CD4-positive, alpha-beta T cell treated with Interleukin-15 for 4 hours (primary cell): ENCODE results near the gene POLE.
"Not testable (repeated sequence)": the region's sequence is repeated elsewhere in the genome, so short reads cannot be mapped to it uniquely, and the experiment has no call there.

Source experiments
- DNase-seq: peaks from one replicate; pipeline ENCODE4 v3.0.0-alpha.2; 2020; ENCODE audit warnings: low spot score

POLE gene

DNA sequence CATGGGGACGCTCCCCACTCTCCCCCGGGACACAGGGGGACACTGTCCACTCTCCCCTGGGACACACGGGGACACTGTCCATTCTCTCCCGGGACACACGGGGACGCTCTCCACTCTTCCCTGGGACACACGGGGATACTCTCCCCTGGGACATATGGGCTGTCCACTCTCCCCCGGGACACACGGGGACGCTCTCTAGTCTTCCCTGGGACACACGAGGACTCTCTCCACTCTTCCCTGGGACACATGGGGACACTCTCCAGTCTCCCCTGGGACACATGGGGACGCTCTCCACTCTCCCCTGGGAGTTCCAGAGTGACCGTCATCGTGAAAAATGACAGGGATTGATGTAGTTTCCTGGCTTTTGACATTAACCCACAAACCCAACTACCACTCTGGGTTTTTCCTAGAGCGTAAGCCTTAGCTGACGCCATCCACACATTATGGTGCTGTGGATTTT is 71.5 kb downstream of the POLE start:
- no peak for DNase-seq

DNA sequence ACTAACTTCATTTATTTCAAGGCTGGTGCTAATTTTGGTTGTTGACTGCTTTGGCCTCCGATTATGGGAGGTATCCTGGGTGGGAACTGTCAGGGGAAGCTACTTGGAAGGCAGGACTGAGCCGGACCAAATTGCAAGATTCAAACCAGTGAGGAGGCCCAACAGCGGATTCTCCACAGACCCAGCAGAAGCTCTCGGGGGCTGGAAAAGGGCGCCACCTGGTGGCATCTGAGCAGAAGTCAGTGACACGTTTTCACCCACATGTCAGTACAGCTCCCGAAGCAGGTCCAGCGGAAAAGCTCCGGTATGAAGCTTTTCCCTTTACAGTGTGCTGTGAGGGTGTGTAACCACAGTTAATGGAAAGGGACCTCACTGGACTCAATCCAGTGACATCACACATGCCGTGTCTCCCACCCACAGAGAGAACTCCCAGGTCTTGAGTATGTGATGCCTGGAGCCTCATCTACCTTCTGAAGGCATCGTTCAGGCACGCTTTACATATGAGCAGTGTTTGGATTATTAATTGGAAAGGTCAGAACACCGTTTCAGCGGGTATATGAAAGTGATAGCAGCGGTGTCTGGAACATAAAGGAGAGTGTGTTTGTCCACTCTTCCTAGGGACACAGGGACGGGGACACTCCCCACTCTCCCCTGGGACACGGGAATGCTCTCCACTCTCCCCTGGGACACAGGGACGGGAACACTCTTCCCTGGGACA is 72.1 kb downstream of the POLE start:
- DNase-seq: peak; percentile 80

DNA sequence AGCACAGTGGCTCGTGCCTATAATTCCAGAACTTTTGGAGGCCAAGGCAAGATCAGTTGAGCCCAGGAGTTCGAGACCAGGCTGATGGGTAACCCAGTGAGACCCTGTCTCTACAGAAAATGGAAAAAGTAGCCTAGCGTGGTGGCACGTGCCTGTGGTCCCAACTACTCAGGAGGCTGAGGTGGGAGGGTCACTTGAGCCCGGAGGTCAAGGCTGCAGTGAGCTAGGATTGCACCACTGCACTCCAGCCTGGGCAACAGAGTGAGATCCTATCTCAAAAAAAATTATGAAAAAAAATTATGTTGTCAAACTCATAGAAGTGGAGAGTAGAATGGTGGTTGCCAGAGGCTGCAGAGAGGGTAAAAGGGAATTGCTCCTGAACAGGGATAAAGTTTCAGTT is 73.1 kb downstream of the POLE start:
- no peak for DNase-seq

DNA sequence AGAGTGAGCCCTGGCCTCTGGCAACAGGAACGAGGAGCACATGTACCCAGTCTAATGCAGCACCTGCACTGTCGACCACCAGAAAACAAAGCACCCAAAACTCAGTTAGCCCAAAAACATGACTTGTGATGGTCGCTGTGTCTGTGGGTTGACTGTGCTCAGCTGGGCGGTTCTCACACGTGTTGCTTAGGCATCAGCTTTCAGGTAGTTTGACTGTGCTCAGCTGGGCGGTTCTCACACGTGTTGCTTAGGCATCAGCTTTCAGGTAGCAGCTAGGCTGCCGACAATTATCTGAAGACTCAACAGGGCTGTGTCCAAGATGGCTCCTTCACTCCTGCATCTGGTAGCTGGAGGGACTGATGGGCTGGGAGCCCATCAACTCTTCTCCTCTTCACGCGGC is 75.5 kb downstream of the POLE start:
- no peak for DNase-seq

DNA sequence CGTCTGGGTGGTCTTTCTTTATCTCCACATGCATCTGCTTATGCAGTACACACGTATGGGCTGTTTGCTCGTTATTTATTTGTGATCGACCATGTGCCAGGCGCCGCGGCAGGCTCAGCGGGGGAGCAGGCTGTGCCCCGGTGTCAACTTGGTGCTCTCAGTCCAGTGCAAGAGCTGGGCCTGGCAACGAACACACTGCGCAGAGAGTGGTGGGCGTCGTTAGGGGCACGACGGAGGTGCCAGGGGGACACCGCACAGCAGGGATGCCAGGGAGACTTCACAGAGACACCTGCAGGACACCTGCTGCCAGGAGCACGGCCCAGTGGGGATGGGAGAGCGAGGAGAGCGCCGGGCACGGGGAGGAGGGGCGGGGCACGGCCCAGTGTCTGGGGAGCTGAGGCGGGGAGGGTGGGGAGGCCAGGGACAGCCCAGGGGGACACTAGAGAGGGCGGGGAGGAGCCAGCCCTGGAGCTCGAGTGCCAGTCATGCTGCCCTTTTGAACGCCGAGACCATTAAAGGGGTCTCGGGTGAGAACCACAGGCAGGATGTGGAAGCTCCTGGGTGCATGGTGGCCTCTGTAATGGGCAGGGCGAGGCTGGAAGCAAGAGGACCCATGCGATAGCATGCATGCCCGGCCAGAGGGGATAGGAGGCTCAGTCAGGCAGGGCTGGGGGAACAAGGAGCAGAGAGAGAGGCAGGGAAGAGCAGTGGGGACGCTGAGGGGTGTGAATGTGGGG is 76.1 kb downstream of the POLE start:
- no peak for DNase-seq

DNA sequence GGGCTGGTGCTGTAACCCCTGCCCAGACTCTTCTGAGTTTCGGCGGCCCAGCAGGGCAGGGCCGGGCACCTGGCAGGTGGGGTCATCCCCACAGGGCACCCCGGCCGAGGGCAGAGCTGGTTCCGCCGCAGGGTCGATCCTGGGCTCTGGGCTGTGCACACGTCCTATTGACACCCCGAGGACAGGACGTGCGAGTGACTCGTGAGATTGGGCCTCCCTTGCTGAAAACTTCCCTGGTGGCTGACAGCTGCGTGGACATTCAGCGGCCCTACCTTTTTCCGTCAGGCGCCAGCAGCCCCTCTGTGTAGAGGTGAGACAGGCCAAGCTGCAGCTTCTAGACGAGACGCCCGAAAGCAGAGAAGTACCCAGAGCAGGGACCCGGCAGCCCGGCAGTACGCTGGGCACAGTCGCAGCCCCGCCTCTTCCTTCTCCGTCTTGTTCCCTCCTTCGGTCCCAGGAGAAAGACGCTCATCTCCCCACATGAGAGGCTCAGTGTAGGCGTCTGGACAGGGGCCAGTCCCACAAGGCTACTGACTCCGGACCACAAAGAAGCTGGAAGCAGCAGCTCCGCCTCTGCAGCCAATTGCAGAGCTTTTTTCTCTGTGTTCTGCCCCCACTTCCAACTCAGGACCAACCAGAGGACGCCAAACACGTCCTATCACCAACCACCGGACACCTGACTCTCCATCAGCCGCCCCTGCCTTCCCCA is 76.9 kb downstream of the POLE start, which contains the start of gene LRCOL1:
Gene LRCOL1 (minus strand): TSS at position 532 of the 709 bp plus-strand sequence. CDS start 4,331 bp downstream, outside the sequence.
- no peak for DNase-seq

DNA sequence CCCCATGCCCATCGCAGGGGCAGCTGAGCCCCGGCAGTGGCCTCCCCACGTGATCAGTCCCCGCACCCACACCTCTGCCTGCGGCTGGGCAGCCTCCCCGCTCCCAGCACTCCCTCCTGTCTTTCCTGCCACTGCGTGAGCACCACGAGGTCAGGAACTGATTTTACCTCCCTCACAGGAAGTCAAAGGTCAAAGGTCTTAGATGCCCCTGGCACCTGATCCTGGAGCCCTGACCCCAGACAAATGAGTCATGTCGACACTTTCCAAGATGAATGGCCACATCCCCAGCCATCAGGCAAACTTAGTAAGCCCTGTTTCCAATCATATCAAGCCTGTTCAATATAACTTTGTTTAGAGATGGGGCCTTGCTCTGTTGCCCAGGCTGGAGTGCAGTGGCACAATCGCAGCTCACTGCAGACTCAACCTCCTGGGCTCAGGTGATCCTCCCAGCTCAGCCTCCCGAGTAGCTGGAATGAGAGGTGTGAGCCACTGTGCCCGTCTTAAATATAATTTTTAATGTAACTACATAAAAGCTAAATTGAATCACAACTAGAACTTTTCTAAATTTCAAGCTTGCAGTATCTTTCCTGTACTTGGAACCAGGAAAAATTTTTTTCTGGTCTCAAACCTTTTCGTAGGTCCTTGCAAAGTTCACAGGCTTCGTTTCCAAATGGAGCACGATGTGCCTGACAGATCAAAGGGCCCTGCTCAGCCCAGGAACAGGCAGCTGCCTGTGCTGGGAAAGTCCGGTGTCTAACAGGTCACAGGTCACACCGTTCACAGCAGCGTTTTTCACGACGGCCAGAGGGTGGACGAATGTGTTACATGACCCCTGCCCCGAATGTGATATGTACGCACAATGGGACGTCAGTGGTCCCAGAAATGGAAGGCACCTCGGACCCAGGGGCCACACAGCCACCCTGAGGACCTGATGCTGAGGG is 78.6 kb downstream of the POLE start:
- DNase-seq: no peak

DNA sequence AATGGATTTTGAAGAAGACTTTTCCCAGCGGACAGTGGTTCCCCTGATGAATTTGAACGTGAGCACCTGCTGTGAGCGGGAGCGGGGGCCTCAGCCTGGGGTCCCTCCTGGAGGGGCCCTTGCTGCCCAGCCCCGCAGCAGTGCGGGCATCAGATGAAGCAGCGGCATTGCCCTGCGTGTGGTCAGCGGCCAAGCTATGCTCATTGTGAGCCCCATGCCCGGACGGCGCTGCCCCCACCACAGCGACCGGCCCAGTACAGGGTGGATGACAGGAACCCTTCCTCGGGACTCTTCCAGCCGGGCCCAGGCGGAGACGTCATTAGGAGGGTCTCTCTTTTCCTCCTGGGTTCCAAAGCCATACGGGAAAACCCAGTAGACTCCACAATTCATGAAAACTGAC is 80.2 kb downstream of the POLE start:
- no peak for DNase-seq

DNA sequence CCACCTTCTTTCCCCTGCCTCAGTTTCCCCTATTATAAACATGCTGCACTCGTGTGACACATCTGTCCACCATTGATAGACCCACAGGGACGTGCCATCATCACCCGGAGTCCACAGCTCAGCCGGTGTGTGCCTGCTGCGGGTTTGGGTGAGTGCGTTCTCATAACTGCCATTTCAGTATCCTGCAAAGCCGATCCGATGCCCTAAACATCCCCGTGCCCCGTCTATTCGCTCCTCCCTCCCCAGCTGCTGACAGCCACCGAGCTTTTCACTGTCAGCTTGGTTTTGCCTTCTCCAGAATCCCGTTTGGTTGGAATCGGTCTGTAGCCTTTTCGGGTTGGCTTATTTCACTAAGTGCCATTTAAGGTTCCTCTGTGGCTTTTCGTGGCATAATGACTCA is 80.7 kb downstream of the POLE start:
- DNase-seq: no peak

DNA sequence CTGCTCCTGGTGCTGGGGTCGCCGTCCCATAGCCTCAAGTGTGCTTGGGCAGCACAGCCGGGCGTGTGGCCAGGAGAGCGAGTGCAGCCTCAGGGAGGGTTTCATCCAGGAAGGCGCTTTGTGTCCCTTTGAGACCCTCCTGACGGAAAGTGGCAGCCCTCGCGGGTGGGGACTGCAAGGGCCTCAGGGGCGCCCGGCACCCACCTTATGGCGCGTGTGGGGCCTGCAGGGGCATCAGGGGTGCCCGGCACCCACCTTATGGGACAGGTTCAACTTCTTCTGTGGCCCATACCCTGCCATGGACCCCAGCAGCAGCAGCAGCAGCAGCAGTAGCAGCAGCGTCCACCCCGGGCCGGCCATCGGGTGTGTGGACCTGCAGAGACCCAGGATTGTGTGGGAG is 81.2 kb downstream of the POLE start:
- no peak for DNase-seq

DNA sequence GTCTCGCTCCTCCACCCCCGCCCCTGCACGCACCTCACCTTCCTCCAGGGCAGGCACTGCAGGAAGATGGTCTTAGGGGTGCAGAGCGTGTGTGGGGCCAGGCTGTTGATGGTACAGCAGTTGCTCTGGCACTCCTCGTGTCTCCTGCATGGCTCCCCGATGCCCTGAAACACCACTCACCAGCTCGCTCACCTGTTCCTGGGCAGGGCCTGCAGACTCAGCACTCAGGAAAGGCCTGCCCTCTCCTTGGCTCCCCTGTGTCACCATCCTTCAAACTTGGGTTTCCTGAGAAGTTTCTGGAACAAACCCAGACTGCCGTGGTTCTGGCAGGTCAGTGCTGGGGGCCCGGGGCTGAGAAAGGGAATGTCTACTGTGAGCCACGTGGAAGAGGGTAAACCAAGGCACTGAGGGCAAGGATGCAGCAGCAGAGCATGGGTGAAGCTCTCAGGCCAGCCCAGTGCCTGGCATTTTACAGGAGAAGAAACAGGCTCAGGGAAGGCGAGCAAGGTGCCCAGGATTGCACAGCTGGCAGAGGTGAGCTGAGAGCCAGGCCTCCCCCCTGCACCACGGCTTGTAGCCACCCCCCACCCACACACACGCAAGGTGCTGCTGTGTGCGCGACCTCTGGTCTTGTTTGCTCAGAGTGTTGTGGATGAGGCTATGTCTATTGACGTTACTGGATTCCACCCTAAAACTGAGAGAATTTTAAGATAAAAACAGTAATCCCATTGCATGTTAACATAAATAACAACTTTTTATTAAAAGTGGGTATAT is 82.3 kb downstream of the POLE start:
- no peak for DNase-seq

DNA sequence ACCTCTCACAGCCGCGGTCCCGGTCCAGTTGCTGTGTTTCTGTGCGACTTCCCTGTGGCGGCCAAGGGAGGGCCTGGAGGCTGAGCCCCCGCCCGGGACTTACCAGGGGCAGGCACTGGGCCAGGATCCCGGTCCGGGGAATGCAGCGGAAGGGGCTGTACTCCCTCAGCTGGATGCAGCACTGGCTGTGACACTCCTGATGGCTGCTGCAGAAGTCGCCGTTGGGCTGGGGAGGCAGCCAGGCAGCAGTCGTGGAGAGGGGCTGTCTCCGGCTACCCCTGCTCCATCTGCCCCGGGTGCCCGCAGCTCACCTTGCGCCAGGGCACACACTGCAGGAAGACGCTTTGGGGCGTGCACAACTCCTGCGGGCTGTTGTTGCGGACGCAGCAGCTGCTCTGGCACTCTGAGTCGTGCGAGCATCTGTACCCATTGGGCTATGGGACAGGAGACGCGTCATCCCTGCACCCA is 83.0 kb downstream of the POLE start:
- DNase-seq: no peak

DNA sequence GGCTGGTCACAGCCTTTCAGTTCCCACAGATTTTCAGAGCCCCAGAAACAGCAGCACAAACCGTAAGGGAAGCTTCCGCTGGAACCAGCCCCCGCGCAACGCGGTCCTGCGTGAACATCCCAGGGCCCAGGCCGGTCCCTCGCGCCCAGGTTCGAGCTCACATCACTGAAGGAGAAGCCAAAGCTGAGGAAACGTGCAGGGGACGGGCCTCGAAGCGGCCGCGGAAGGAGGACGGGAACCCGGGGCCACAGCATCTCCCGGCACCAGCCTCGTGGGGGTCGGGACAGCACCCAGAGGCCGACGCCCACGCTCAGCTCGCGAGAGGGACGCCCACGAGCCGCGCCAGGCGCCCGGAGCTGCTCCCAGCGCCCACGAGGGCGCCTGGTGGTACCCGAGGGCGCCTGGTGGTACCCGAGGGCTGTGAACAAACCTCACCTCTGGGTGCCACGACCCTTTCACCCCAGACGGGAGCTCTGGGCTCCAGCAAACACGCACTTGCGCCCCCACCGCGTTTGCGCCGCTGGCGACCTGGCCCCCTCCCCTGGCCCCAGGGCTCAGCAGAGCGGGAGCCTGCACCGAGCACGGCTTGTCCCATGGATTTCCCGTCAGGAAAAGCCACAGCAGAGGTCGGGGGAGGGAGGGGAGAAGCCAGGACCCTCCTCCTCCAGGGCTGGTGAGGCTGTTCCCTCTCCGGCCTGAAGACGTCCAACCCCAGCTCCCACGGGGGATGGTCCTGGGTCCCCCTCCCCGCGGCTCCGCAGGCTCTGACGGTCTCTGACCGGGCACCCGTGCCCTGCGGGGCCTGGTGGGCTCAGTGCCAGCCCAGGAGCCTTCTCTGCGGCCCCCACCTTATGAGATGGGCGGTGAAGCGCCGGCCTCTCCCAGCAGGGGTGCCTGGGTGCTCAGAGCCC is 83.6 kb downstream of the POLE start:
- DNase-seq: no peak

DNA sequence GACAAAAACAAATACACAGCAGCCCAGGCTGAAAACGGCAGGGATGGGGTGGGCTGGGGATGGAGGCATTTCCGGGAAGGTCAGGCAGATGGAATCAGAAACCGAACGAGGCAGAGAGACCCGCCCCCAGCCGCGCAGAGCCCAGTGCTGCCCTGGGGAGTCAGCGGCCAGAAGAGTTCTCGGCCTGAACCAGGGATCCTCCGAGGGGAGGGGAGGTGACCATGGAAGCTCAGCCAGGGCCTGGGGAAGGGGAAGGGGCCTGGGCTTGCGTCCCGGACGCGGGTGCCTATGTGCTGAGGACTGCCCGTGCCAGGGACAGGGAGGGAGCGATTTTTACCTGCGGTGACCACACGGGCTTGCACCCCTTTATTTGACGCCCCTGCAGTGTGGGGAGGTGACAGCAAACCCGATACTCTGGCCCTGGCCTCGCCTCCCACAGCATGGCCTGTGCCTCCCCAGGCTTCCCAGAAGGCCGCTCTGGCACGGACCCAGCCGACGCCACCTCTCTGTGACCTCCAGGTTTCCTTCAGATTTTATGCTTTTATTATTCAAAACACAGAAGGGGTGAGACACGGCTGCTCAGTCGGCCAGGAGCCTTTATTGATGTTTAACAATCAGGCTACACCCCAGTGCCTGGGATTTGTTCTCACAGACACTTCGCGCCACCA is 84.4 kb downstream of the POLE start:
- DNase-seq: no peak

DNA sequence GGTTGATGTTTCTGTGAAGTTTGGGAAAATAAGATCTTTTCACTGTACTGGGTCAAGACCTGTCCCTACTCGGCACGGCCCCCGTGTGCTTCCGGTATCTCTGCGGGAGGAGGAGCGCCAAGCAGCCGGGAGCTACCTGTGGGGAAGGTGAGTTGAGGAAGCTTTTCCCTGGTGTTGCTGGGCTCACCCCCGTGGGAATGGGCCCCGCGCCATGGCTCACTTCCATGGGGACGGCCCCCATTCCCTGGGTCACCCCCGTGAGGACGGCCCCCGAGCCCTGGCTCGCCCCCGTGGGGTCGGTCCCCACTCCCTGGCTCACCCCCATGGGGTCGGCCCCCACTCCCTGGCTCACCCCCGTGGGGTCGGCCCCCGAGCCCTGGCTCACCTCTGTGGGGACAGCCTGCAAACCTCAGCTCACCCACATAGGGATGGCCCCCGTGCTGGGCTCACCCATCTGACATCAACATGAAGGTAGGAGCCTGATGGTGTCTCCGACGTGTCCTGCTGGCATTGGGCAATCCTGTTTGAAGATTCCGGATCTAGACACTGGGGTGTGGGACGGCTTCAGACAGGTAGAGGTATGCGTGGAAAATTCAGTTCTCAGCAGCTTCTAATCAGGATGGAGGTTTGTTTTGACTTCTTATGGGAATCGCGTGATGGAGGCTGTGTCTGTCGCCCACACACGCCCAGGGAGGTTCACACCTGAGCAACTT is 85.8 kb downstream of the POLE start:
- no peak for DNase-seq

DNA sequence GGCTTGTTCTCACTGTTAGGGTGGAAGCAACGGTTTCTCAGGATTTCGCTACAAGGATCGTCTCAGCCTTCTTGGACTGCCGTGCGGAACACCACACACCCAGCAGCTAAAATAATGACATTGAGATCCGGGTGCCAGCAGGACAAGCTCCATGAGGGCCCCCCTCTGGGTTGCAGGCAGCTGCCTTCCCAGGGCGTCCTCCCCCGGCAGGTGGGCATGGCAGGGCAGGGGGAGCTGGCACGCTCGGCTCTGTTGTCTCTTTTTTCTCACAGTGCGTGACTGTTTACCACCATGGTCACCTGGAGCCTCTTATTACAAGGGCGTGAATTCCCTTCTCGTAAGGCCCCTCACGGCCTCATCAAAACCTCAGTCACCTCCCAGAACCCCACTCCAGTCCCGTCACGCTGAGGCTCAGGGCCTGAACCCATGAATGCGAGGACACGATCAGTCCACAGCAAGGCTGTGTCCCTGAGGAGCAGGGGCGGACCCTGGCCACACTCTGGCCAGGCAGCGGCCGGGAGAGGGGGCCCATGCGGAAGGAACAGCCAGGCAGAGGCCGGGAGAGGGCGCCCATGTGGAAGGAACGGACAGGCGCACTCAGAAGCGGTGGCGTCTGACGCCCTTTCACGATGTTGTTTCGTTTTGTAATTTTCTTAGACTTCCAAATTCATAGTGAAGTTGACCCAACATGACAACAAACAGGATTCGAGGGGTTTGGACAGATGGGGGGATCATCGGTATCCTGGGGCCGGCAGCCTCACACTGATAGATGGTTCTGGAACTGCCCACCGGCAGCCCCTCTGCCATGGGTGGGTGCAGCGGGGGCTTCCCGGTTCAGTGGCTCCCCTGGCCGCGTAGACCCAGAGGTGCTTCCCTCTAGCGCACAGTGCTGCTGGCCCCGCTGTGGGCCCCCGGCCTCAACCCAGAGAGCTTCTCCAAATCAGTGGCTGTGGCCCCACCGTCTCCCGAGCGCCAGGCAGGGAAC is 86.8 kb downstream of the POLE start:
- DNase-seq: peak; percentile 22

DNA sequence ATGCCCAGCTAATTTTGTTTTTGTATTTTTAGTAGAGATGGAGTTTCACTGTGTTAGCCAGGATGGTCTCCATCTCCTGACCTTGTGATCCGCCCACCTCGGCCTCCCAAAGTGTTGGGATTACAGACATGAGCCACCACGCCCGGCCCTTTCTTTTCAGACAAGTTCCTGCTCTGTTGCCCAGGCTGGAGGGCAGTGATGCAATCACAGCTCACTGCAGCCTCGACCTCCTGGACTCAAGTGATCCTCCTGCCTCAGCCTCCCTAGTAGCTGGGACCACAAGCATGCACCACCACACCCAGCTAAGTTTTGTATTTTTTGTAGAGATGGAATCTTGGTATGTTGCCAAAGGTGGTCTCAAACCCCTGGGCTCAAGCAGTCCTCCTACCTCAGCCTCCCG is 87.6 kb downstream of the POLE start:
- not testable (repeated sequence) for DNase-seq
